ENCODE measurements around the gene PIEZO1. TPM values are rescaled to one million over a fixed set of nuclear protein-coding genes. Genes with fewer than 3 reads are reported as not detected.
A peak's percentile ranks its signal among the peaks of the same experiment; 100 is the strongest.
"Not testable (repeated sequence)": the region's sequence is repeated elsewhere in the genome, so short reads cannot be mapped to it uniquely, and the experiment has no call there.

The PIEZO1 gene
- total RNA-seq, 5 donors from 2014 or later (not counting 1 experiment from before 2014, with no cell fraction given), result 139 to 274 (median 240) TPM

GRCh38 chr16:88669980-88670379 lies 115.0 kb downstream of the PIEZO1 start:
- no peak for DNase-seq
- 95% methylated on average over 4 of the region's 10 CpGs for WGBS (ENCODE audit: insufficient coverage)
- H3K27me3 Mint-ChIP-seq, result no peaks in the 10 kb centered on the region
- H3K4me3 ChIP-seq (ENCODE audit: control insufficient read depth in 1 of 2, extremely low read depth in 1 of 2, low read length in 1 of 2), result no peak overlapping the region
- H3K9me3 ChIP-seq, result no peaks in the 10 kb centered on the region
- ATAC-seq (replicated peaks in 1 of 4), result no peak
- H3K9me3 Mint-ChIP-seq, result no peaks in the 10 kb centered on the region
- CTCF ChIA-PET, result no interaction called here
- no peak overlapping the region for H3K4me3 Mint-ChIP-seq
- H3K36me3 ChIP-seq (ENCODE audit: control insufficient read depth in 2 of 2, extremely low read depth in 1 of 2, insufficient read depth in 1 of 2, low read length in 1 of 2), result peaks cover 4 to 7% of the 10 kb centered on the region in 2 donors
- no peaks in the 10 kb centered on the region for H3K27me3 ChIP-seq (replicated peaks in 1 of 2; ENCODE audit: control insufficient read depth in 2 of 2, extremely low read depth in 1 of 2, insufficient read depth in 2 of 2, low read length in 1 of 2)
- POLR2A ChIA-PET, result interaction anchor here in 1 of 2 donors (0.5 kb wide), 1 partner anchor 10 kb away, joined by 14 read pairs; no protein-coding TSS in a partner anchor
- peaks cover 3% of the 10 kb centered on the region for H3K36me3 Mint-ChIP-seq
- no peak overlapping the region for H3K27ac Mint-ChIP-seq
- H3K4me1 Mint-ChIP-seq, result peaks cover 0 to 4% (median 1%) of the 10 kb centered on the region in 3 donors
- no peaks in the 10 kb centered on the region for H3K4me1 ChIP-seq (ENCODE audit: control insufficient read depth in 1 of 2, extremely low read depth in 1 of 2, insufficient read depth in 2 of 2, low read length in 2 of 2)
- no peak overlapping the region for H3K27ac ChIP-seq (ENCODE audit: low read length)

- H3K4me1 ChIP-seq (ENCODE audit: control insufficient read depth in 1 of 2, extremely low read depth in 1 of 2, insufficient read depth in 2 of 2, low read length in 2 of 2); H3K4me3 ChIP-seq (ENCODE audit: control insufficient read depth in 1 of 2, extremely low read depth in 1 of 2, low read length in 1 of 2); H3K9me3 ChIP-seq; H3K27me3 ChIP-seq (replicated peaks in 1 of 2; ENCODE audit: control insufficient read depth in 2 of 2, extremely low read depth in 1 of 2, insufficient read depth in 2 of 2, low read length in 1 of 2); CTCF ChIA-PET; H3K36me3 Mint-ChIP-seq; H3K9me3 Mint-ChIP-seq; H3K4me1 Mint-ChIP-seq; ATAC-seq (replicated peaks in 1 of 4); DNase-seq; H3K27me3 Mint-ChIP-seq; H3K27ac ChIP-seq (ENCODE audit: low read length); H3K27ac Mint-ChIP-seq; POLR2A ChIA-PET; H3K4me3 Mint-ChIP-seq; H3K36me3 ChIP-seq (ENCODE audit: control insufficient read depth in 2 of 2, extremely low read depth in 1 of 2, insufficient read depth in 1 of 2, low read length in 1 of 2): not testable (repeated sequence)
- 80% methylated on average over 1 of the region's 8 CpGs for WGBS (ENCODE audit: insufficient coverage)
Measured at GRCh38 chr16:88669493-88669892, 115.5 kb downstream of the PIEZO1 start.

- CTCF ChIA-PET, result interaction anchor here in 1 of 2 donors (0.6 kb wide), 1 partner anchor 1197 kb away, joined by 3 read pairs; no protein-coding TSS in a partner anchor
- Mint-ChIP-seq H3K4me3 (no peak overlapping the region), H3K4me1 (peaks cover 0 to 12% (median 8%) of the 10 kb centered on the region in 3 donors), H3K9me3 (no peaks in the 10 kb centered on the region), H3K27ac (no peak overlapping the region), H3K36me3 (peaks cover 3% of the 10 kb centered on the region), H3K27me3 (no peaks in the 10 kb centered on the region)
- Histone ChIP-seq H3K4me1 (ENCODE audit: control insufficient read depth in 1 of 2, extremely low read depth in 1 of 2, insufficient read depth in 2 of 2, low read length in 2 of 2) (peaks cover 0 to 10% of the 10 kb centered on the region in 2 experiments), H3K36me3 (ENCODE audit: control insufficient read depth in 2 of 2, extremely low read depth in 1 of 2, insufficient read depth in 1 of 2, low read length in 1 of 2) (peaks cover 0 to 4% of the 10 kb centered on the region in 2 donors), H3K4me3 (ENCODE audit: control insufficient read depth in 1 of 2, extremely low read depth in 1 of 2, low read length in 1 of 2) (no peak overlapping the region), H3K9me3 (no peaks in the 10 kb centered on the region), H3K27me3 (replicated peaks in 1 of 2; ENCODE audit: control insufficient read depth in 2 of 2, extremely low read depth in 1 of 2, insufficient read depth in 2 of 2, low read length in 1 of 2) (no peaks in the 10 kb centered on the region), H3K27ac (ENCODE audit: low read length) (no peak overlapping the region)
- no peak for DNase-seq
- WGBS (ENCODE audit: insufficient coverage), result 98% methylated on average over 5 of the region's 5 CpGs
- ATAC-seq (replicated peaks in 1 of 4), result no peak
- POLR2A ChIA-PET, result no interaction called here
Measured at GRCh38 chr16:88667461-88667860, 117.6 kb downstream of the PIEZO1 start.

GRCh38 chr16:88665570-88665969 lies 119.5 kb downstream of the PIEZO1 start:
- Histone ChIP-seq H3K9me3 (no peaks in the 10 kb centered on the region), H3K36me3 (ENCODE audit: control insufficient read depth in 2 of 2, extremely low read depth in 1 of 2, insufficient read depth in 1 of 2, low read length in 1 of 2) (no peaks in the 10 kb centered on the region), H3K4me1 (ENCODE audit: control insufficient read depth in 1 of 2, extremely low read depth in 1 of 2, insufficient read depth in 2 of 2, low read length in 2 of 2) (peaks cover 6 to 16% of the 10 kb centered on the region in 2 experiments), H3K27ac (ENCODE audit: low read length) (no peak overlapping the region), H3K4me3 (ENCODE audit: control insufficient read depth in 1 of 2, extremely low read depth in 1 of 2, low read length in 1 of 2) (no peak overlapping the region), H3K27me3 (replicated peaks in 1 of 2; ENCODE audit: control insufficient read depth in 2 of 2, extremely low read depth in 1 of 2, insufficient read depth in 2 of 2, low read length in 1 of 2) (no peaks in the 10 kb centered on the region)
- no peak for DNase-seq
- POLR2A ChIA-PET, result interaction anchor here in 1 of 2 donors (0.6 kb wide), 1 partner anchor 36 kb away, joined by 4 read pairs; no protein-coding TSS in a partner anchor
- no peaks in the 10 kb centered on the region for H3K27me3 Mint-ChIP-seq
- 100% methylated on average over 1 of the region's 3 CpGs for WGBS (ENCODE audit: insufficient coverage)
- peak overlapping the region in 1 of 3 donors; percentile 44 for H3K4me3 Mint-ChIP-seq
- no peaks in the 10 kb centered on the region for H3K9me3 Mint-ChIP-seq
- no peak for ATAC-seq (replicated peaks in 1 of 4)
- H3K4me1 Mint-ChIP-seq, result peaks cover 12 to 24% (median 20%) of the 10 kb centered on the region in 3 donors
- peaks cover 3% of the 10 kb centered on the region for H3K36me3 Mint-ChIP-seq
- H3K27ac Mint-ChIP-seq, result no peak overlapping the region
- CTCF ChIA-PET, result interaction anchor here in 1 of 2 donors (0.7 kb wide), 1 partner anchor 73 kb away, joined by 6 read pairs; no protein-coding TSS in a partner anchor

Other genes starting within 250 kb of the PIEZO1 start
- 100 to 1,000 TPM in 2 of 5 donors, 10 to 100 TPM in 3; 87.0 to 111 (median 91.5) TPM for gene ZC3H18, start 214.8 kb downstream of the PIEZO1 start, total RNA-seq
- gene IL17C, start 146.6 kb downstream of the PIEZO1 start, total RNA-seq, result under 1 TPM in 3 of 5 donors, not detected in 2; 0.35 to 0.93 (median 0.39) TPM
- 100 to 1,000 TPM; 271 to 456 (median 403) TPM for gene CYBA, start 134.2 kb downstream of the PIEZO1 start, total RNA-seq
- gene MVD, start 122.1 kb downstream of the PIEZO1 start, total RNA-seq, result 10 to 100 TPM; 52.3 to 81.4 (median 63.4) TPM
- gene SNAI3, start 98.7 kb downstream of the PIEZO1 start, total RNA-seq, result 10 to 100 TPM in 3 of 5 donors, 1 to 10 TPM in 2; 5.2 to 20.4 (median 17.2) TPM
- gene RNF166, start 78.8 kb downstream of the PIEZO1 start, total RNA-seq, result 100 to 1,000 TPM; 246 to 369 (median 264) TPM
- gene CTU2, start 78.7 kb downstream of the PIEZO1 start, total RNA-seq, result 10 to 100 TPM; 30.1 to 39.5 (median 38.6) TPM
- gene CDT1, start 18.6 kb upstream of the PIEZO1 start, total RNA-seq, result 1 to 10 TPM in 4 of 5 donors, under 1 TPM in 1; 0.93 to 3.7 (median 1.5) TPM
- gene APRT, start 26.7 kb upstream of the PIEZO1 start, total RNA-seq, result 100 to 1,000 TPM; 166 to 245 (median 228) TPM
- gene GALNS, start 71.7 kb upstream of the PIEZO1 start, total RNA-seq, result 10 to 100 TPM; 47.6 to 68.4 (median 58.4) TPM
- 10 to 100 TPM; 45.6 to 61.1 (median 57.5) TPM for gene TRAPPC2L, start 71.9 kb upstream of the PIEZO1 start, total RNA-seq
- not detected for gene PABPN1L, start 81.4 kb upstream of the PIEZO1 start, total RNA-seq
- 1 to 10 TPM; 2.0 to 4.0 (median 2.1) TPM for gene CBFA2T3, start 192.0 kb upstream of the PIEZO1 start, total RNA-seq